ENCODE results near the gene POC1B.

Gene POC1B

GRCh38 chr12:89538897-89539296, 13.1 kb upstream of the POC1B start:
- no peak for DNase-seq

GRCh38 chr12:89537389-89537788, 11.5 kb upstream of the POC1B start:
- DNase-seq: no peak

GRCh38 chr12:89529738-89530137, 3.9 kb upstream of the POC1B start:
- peak in 1 of 2 experiments; percentile 42 for DNase-seq

GRCh38 chr12:89528434-89528833, 2.6 kb upstream of the POC1B start:
- no peak for DNase-seq

- peak; percentile 28 to 38 for DNase-seq
Measured at GRCh38 chr12:89525305-89525823, 483 bp downstream of the POC1B start.

- DNase-seq: peak; percentile 19 to 57
Measured at GRCh38 chr12:89524541-89525304, 1.1 kb downstream of the POC1B start, which contains the start of gene GALNT4. GALNT4 (minus strand) TSS chr12:89524796; CDS start chr12:89524549, 247 bp downstream.

GRCh38 chr12:89523843-89524540, 1.9 kb downstream of the POC1B start:
- no peak for DNase-seq

- no peak for DNase-seq
Measured at GRCh38 chr12:89523393-89523792, 2.5 kb downstream of the POC1B start.

GRCh38 chr12:89521364-89522223, 4.3 kb downstream of the POC1B start:
- DNase-seq: no peak

- DNase-seq: no peak
Measured at GRCh38 chr12:89517720-89518119, 8.1 kb downstream of the POC1B start.

GRCh38 chr12:89516633-89517032, 9.2 kb downstream of the POC1B start:
- no peak for DNase-seq

GRCh38 chr12:89514751-89515150, 11.1 kb downstream of the POC1B start:
- DNase-seq: no peak

GRCh38 chr12:89513544-89513943, 12.3 kb downstream of the POC1B start:
- DNase-seq: no peak

- DNase-seq: no peak
Measured at GRCh38 chr12:89507015-89507824, 18.6 kb downstream of the POC1B start.

- DNase-seq: no peak
Measured at GRCh38 chr12:89506050-89506449, 19.8 kb downstream of the POC1B start.

- DNase-seq: no peak
Measured at GRCh38 chr12:89504560-89505346, 21.1 kb downstream of the POC1B start.

GRCh38 chr12:89501793-89502192, 24.1 kb downstream of the POC1B start:
- no peak for DNase-seq

- no peak for DNase-seq
Measured at GRCh38 chr12:89499857-89500256, 26.0 kb downstream of the POC1B start.

- DNase-seq: no peak
Measured at GRCh38 chr12:89497467-89497866, 28.4 kb downstream of the POC1B start.

- no peak for DNase-seq
Measured at GRCh38 chr12:89497005-89497404, 28.8 kb downstream of the POC1B start.

Data from NCI-H524 (cell line).